ENCODE data around the gene TTLL11. TPM values are rescaled to one million over a fixed set of nuclear protein-coding genes. Genes with fewer than 3 reads are reported as not detected.
A peak's percentile ranks its signal among the peaks of the same experiment; 100 is the strongest.

Gene TTLL11
- total and polyA plus RNA-seq, 2 of the 8 experiments (the other 6 are each of a cell fraction or from before 2014, with no cell fraction given), result 0.56 to 0.80 TPM

DNA sequence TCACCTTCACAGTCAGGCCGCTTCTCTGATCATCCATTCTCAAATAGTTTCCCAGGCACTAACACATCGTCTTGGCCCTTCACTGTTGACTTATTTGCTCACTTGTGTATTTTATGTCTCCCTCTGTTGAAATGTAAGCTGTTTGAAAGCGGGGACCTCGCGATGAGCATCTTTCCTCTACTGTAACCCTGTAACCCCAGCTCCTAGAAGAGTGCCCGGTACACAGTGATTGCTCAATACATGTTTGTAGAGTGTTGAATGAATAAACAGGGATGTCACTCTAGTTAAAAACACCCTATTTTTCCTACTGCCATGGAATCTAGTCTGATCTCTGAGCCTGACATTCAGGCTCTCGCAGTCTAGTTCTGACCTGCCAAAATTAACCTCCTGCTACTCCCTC is 150.8 kb downstream of the TTLL11 start:
- Histone ChIP-seq H2BK20ac (ENCODE audit: low read length) (peak overlapping the region; percentile 37; the same call in 1 of the 2 replicates), H2AK5ac (ENCODE audit: low read depth, low read length) (no peak overlapping the region), H4K91ac (replicated peaks; ENCODE audit: insufficient read length, low read length) (no peak overlapping the region), H3K9ac (replicated peaks in 1 of 4; ENCODE audit: extremely low read depth in 1 of 4, low read depth in 3 of 4, low read length in 3 of 4) (no peak overlapping the region), H2BK15ac (ENCODE audit: low read length) (no peak overlapping the region; the same call in 1 of the 2 replicates), H3K56ac (replicated peaks; ENCODE audit: insufficient read length, low read depth, low read length) (no peak overlapping the region), H3K4me2 (ENCODE audit: insufficient read depth in 1 of 2, low read depth in 2 of 2, low read length in 2 of 2) (no peak overlapping the region), H3K18ac (ENCODE audit: extremely low read depth, low read length) (no peak overlapping the region), H3K23me2 (ENCODE audit: low read depth, low read length) (no peaks in the 10 kb centered on the region), H3K9me3 (ENCODE audit: insufficient read depth in 2 of 2, low read depth in 1 of 2, low read length in 1 of 2) (no peaks in the 10 kb centered on the region), H2BK12ac (ENCODE audit: low read depth, low read length) (no peak overlapping the region), H4K20me1 (replicated peaks in 1 of 2; ENCODE audit: control insufficient read depth in 1 of 2, insufficient read depth in 2 of 2, low read length in 2 of 2) (no peaks in the 10 kb centered on the region), H3K4ac (replicated peaks; ENCODE audit: insufficient read length, low read depth, low read length) (no peak overlapping the region), H3K36me3 (ENCODE audit: control insufficient read depth in 2 of 4, insufficient read depth in 4 of 4, low read length in 3 of 4) (no peaks in the 10 kb centered on the region), H3K27me3 (replicated peaks in 1 of 4; ENCODE audit: control insufficient read depth in 3 of 4, extremely low read depth in 1 of 4, insufficient read depth in 3 of 4, low read length in 3 of 4) (no peaks in the 10 kb centered on the region), H3K4me3 (ENCODE audit: extremely low read depth in 1 of 4, insufficient read depth in 2 of 4, low read depth in 3 of 4, low read length in 4 of 4) (no peak overlapping the region), H4K5ac (ENCODE audit: insufficient read length, low read depth, low read length) (no peak overlapping the region), H3K14ac (ENCODE audit: insufficient read length) (no peak overlapping the region), H2BK120ac (replicated peaks; ENCODE audit: low read depth, low read length) (no peak overlapping the region), H2BK5ac (ENCODE audit: low read depth, low read length) (no peak overlapping the region), H3K27ac (ENCODE audit: low read depth, low read length) (no peak overlapping the region), H3K79me1 (ENCODE audit: low read depth, low read length) (no peaks in the 10 kb centered on the region), H4K8ac (ENCODE audit: extremely low read depth, insufficient read depth, low read length) (no peak overlapping the region), H3K4me1 (replicated peaks in 1 of 4; ENCODE audit: control insufficient read depth in 3 of 4, insufficient read depth in 4 of 4, low read length in 3 of 4) (peaks cover 0 to 5% (median 4%) of the 10 kb centered on the region in 4 experiments; a peak in 5 of 7 replicates), H2AFZ (ENCODE audit: low read length) (no peak overlapping the region), H3K79me2 (ENCODE audit: control insufficient read depth in 1 of 2, insufficient read depth in 2 of 2, low read length in 2 of 2) (no peaks in the 10 kb centered on the region), H3K23ac (ENCODE audit: insufficient read length) (no peak overlapping the region)
- 87% methylated on average over 7 of the region's 7 CpGs; no CpG with 5 or more reads in 1 of the 2 experiments for WGBS, 2 experiments (ENCODE audit: extremely low coverage in 1 of 2, insufficient coverage in 1 of 2, insufficient read length in 1 of 2, insufficient replicate concordance in 2 of 2, low coverage in 1 of 2, low lambda C conversion rate in 2 of 2, missing lambda C conversion rate in 1 of 2)
- FAIRE-seq (no peak), DNase-seq (ENCODE audit: low read depth in 1 of 2, low spot score in 2 of 2) (no peak)
- CTCF ChIA-PET (ENCODE audit: partially characterized antibody), result interaction anchor here (1.0 to 2.2 kb wide), 3 partner anchors 11 to 404 kb away, joined by 3 to 6 read pairs (median 3); no protein-coding TSS in a partner anchor
- POLR2A ChIA-PET (ENCODE audit: partially characterized antibody), result no interaction called here
- TF ChIP-seq FOSL1 (IDR thresholded peaks at IDR 0.05; ENCODE audit: insufficient read depth, low read depth, low read length) (no peak), SIRT6 (IDR thresholded peaks at IDR 0.05; ENCODE audit: low read length) (no peak), EZH2 (IDR thresholded peaks at IDR 0.05; ENCODE audit: low read depth, low read length, severe bottlenecking) (no peak), KDM5A (IDR thresholded peaks at IDR 0.05; ENCODE audit: low read length) (no peak), TCF12 (IDR thresholded peaks at IDR 0.05; ENCODE audit: low read depth, low read length) (no peak), JUND (IDR thresholded peaks at IDR 0.05; ENCODE audit: low read length) (no peak), BCL11A (IDR thresholded peaks at IDR 0.05; ENCODE audit: low read depth in 2 of 2, low read length in 2 of 2) (no peak), POLR2AphosphoS5 (IDR thresholded peaks at IDR 0.05; ENCODE audit: low read depth, low read length) (no peak), ASH2L (IDR thresholded peaks at IDR 0.05; ENCODE audit: low read length) (no peak), CHD1 (IDR thresholded peaks at IDR 0.05; ENCODE audit: low read depth, low read length) (no peak), CREB1 (IDR thresholded peaks at IDR 0.05) (no peak), BACH1 (IDR thresholded peaks at IDR 0.05; ENCODE audit: low read length) (no peak), CTBP2 (IDR thresholded peaks at IDR 0.05; ENCODE audit: borderline replicate concordance, insufficient read depth, insufficient read length, low read length) (no peak)
- TF ChIP-seq, protein P1, sequence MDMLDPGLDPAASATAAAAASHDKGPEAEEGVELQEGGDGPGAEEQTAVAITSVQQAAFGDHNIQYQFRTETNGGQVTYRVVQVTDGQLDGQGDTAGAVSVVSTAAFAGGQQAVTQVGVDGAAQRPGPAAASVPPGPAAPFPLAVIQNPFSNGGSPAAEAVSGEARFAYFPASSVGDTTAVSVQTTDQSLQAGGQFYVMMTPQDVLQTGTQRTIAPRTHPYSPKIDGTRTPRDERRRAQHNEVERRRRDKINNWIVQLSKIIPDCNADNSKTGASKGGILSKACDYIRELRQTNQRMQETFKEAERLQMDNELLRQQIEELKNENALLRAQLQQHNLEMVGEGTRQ (IDR thresholded peaks at IDR 0.05; ENCODE audit: low read length), result no peak
- TF ChIP-seq, protein P2, sequence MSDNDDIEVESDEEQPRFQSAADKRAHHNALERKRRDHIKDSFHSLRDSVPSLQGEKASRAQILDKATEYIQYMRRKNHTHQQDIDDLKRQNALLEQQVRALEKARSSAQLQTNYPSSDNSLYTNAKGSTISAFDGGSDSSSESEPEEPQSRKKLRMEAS (IDR thresholded peaks at IDR 0.05), result no peak

Measured in H1 (cell line).